ENCODE results near the gene PPP1R14C. TPM values are rescaled to one million over a fixed set of nuclear protein-coding genes. Genes with fewer than 3 reads are reported as not detected.
"Not testable (repeated sequence)": the region's sequence is repeated elsewhere in the genome, so short reads cannot be mapped to it uniquely, and the experiment has no call there.

The PPP1R14C gene
- total RNA-seq, 2 experiments from 2014 or later: not detected

DNA sequence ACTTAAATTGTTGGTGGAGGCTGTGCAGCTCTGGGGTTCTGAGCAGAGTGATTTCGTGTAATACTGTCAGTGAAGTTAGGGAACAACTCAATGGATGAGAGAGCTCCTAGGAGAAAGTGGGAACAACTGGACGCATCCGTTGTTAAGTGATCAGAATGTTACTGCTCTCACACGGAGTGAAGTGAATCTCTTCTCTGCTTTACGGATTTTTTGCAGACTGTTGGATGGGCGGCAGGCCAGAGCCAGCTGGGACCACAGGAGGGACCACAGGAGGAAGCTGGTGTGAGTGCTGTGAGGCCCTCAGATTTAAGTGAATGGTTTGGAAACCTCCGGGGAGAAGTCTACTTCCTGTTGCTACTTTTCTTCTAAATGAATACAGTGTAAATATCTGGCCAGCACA, 23.7 kb upstream of the PPP1R14C start:
- H3K4me1 Mint-ChIP-seq (ENCODE audit: low read depth): peaks cover 8% of the 10 kb centered on the region
- H3K27ac Mint-ChIP-seq: no peak overlapping the region
- H3K4me3 Mint-ChIP-seq: no peak overlapping the region
- CTCF ChIA-PET: interaction anchor here (0.6 to 2.0 kb wide), 4 partner anchors 38 to 479 kb away, joined by 3 to 8 read pairs (median 3); no protein-coding TSS in a partner anchor
- intact Hi-C loops (cut with micrococcal nuclease): no loop called here
- no peaks in the 10 kb centered on the region for H3K9me3 Mint-ChIP-seq
- H3K36me3 Mint-ChIP-seq (ENCODE audit: low read depth): no peaks in the 10 kb centered on the region
- peaks cover 3% of the 10 kb centered on the region for H3K27me3 Mint-ChIP-seq (ENCODE audit: low read depth)
- DNase-seq: no peak

DNA sequence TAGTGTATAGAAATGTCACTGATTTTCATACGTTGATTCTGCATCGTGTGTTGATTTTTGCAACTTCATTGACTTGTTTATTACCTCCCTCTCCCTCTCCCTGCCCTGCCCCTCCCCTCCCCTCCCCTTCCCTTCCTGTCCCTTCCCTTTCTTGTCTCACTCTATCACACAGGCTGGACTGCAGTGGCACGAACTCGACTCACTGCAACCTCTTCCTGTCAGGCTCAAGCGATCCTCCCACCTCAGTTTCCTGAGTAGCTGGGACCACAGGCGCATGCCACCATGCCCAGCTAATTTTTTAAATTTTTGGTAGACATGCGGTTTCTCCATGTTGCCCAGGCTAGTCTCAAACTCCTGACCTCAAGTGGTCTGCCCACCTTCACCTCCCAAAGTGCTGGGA, 19.2 kb upstream of the PPP1R14C start:
- DNase-seq: no peak
- intact Hi-C loops (cut with micrococcal nuclease): no loop called here
- Mint-ChIP-seq H3K4me3 (no peak overlapping the region), H3K36me3 (ENCODE audit: low read depth) (no peaks in the 10 kb centered on the region), H3K9me3 (no peaks in the 10 kb centered on the region), H3K27me3 (ENCODE audit: low read depth) (peaks cover 6% of the 10 kb centered on the region), H3K27ac (no peak overlapping the region), H3K4me1 (ENCODE audit: low read depth) (peaks cover 8% of the 10 kb centered on the region)
- CTCF ChIA-PET: no interaction called here

DNA sequence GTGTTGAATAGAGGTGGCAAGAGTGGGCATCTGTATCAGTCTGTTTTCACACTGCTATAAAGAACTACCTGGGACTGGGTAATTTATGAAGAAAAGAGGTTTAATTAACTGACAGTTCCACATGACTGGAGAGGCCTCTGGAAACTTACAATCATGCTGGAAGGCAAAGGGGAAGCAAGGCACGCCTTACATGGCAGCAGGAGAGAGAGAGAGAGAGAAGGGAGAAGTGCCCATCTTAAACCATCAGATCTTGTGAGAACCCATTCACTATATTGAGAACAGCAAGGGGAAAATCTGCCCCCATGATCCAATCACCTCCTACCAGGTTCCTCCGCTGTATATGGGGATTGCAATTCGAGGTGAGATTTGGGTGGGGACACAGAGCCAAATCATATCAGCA, 18.6 kb upstream of the PPP1R14C start:
- Mint-ChIP-seq H3K4me3 (no peak overlapping the region), H3K9me3 (no peaks in the 10 kb centered on the region), H3K36me3 (ENCODE audit: low read depth) (no peaks in the 10 kb centered on the region), H3K27me3 (ENCODE audit: low read depth) (peaks cover 6% of the 10 kb centered on the region), H3K4me1 (ENCODE audit: low read depth) (peaks cover 4% of the 10 kb centered on the region), H3K27ac (no peak overlapping the region)
- DNase-seq: no peak
- intact Hi-C loops (cut with micrococcal nuclease): no loop called here
- CTCF ChIA-PET: no interaction called here

DNA sequence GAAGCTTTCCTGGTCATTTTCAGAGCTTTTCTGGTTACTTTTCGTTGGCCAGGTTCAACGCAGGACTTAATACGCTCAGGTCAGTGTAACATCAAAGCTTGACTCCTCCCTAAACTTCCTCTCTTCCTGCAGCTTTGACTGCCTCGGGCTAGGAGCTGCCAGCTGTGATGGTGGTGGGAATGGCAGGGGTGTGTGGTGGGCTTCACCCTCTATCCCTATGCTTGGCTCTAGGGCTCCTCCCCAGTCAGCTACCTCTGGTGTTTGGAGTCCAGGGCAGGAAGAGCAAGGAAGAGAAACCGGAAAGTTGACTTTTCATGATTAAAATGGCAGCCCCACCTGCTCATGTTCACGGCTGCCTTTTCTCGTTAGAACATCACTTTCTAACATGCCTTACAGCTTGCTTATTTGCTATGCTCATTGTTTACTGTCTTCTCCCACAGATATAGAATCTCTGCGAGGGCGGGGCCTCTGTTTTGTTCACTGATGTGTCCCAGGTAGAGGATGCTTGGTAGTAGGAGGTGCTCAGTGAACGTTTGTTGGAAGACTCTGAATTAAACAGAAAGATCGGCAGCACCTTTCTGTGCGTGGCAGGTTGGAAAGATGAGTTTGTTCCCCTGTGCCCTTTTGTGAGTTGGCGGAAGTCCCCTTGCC, 16.1 kb upstream of the PPP1R14C start:
- intact Hi-C loops (cut with micrococcal nuclease): no loop called here
- Mint-ChIP-seq H3K4me1 (ENCODE audit: low read depth) (no peaks in the 10 kb centered on the region), H3K4me3 (no peak overlapping the region), H3K9me3 (no peaks in the 10 kb centered on the region), H3K27ac (no peak overlapping the region), H3K27me3 (ENCODE audit: low read depth) (peaks cover 6% of the 10 kb centered on the region), H3K36me3 (ENCODE audit: low read depth) (no peaks in the 10 kb centered on the region)
- DNase-seq: no peak
- CTCF ChIA-PET: interaction anchor here (0.8 kb wide), 1 partner anchor 56 kb away, joined by 5 read pairs; no protein-coding TSS in a partner anchor

DNA sequence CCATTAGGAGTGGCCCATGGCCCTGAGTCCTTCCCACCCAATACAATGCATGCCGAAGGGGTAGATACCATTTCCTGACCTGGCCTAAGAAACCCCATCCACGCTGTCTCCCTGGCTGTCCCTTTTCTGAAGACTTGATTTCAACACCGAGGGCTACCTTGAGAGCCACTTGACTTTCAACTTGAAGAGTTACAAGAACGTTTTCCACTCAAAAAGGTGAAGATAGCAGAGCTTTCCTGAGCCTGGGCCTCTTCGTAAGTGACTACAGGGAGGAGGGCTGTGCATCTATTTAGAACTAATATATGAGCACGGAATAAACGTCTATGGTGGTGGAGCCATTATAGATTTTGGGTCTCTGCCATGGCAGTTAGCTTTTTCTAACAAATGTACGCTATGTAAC, 14.4 kb upstream of the PPP1R14C start:
- Mint-ChIP-seq H3K27ac (no peak overlapping the region), H3K4me3 (no peak overlapping the region)
- CTCF ChIA-PET: interaction anchor here (0.6 kb wide), 2 partner anchors 46 to 58 kb away, joined by 3 read pairs; no protein-coding TSS in a partner anchor

DNA sequence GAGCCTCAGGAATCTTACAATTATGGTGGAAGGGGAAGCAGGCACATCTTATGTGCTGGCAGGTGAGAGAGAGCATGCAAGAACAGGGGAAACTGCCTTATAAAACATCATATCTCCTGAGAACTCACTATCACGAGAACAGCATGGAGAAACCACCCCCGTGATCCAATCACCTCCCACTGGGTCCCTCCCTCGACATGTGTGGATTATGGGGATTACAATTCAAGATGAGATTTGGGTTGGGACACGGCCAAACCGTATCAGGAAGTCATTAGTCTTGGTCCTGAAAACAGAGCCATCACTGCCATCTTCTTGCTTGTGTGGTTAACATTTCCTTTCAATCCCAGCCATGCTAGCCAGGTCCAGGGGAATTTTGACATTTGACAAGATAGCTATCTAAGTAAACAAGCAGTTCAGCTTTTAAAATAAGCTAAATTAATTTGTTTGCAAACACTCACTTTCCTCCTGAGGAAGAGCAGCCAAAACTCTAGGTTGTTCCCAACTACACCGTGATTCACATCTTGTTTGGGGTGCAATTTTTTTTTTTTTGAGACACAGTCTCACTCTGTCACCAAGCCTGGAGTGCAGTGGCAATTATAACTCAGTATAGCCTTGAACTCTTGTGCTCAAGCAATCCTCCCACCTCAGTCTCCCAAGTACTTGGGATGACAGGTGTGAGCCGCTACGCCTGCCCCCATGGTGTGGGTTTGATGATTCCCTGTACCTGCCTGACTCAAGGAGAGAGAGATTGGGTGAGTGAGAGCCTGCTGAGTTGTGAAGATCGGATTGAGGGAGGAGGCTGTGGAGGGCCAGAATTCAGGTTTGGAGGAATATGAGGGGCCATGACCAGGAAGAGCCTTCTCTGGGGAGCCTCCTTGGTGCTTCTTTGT, 13.0 kb upstream of the PPP1R14C start:
- Mint-ChIP-seq H3K27ac (no peak overlapping the region), H3K4me1 (ENCODE audit: low read depth) (no peaks in the 10 kb centered on the region), H3K4me3 (no peak overlapping the region), H3K27me3 (ENCODE audit: low read depth) (peaks cover 2% of the 10 kb centered on the region), H3K36me3 (ENCODE audit: low read depth) (no peaks in the 10 kb centered on the region), H3K9me3 (no peaks in the 10 kb centered on the region)
- intact Hi-C loops (cut with micrococcal nuclease): no loop called here
- no peak for DNase-seq
- CTCF ChIA-PET: no interaction called here

More for the DNA sequence above, 14.4 kb upstream of the PPP1R14C start:
- DNase-seq: no peak
- H3K27me3 Mint-ChIP-seq (ENCODE audit: low read depth): peaks cover 6% of the 10 kb centered on the region
- no peaks in the 10 kb centered on the region for H3K9me3 Mint-ChIP-seq
- H3K4me1 Mint-ChIP-seq (ENCODE audit: low read depth): no peaks in the 10 kb centered on the region
- H3K36me3 Mint-ChIP-seq (ENCODE audit: low read depth): no peaks in the 10 kb centered on the region
- intact Hi-C loops (cut with micrococcal nuclease): no loop called here

DNA sequence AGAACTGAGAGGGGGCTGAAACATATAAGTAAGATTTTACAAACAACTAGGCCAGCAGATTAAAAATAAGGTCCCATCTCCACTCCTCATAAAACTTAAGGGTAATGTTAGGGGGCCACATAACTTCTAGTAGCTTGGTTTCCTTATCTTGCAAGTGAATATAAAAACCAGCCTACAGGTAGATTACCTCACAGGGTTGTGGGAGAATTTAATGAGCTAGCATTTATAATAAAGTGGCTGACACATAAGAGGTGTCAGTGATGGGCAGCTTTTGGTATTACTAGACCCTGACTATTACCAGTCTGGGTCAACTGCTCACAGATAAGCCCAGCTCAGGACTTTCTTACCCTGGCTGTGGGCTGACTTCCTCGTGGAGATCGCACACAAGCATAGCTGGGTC, 9.2 kb upstream of the PPP1R14C start:
- CTCF ChIA-PET: interaction anchor here (0.7 to 1.5 kb wide), 3 partner anchors 63 to 684 kb away, joined by 3 to 4 read pairs (median 3); no protein-coding TSS in a partner anchor
- Mint-ChIP-seq H3K4me3 (no peak overlapping the region), H3K4me1 (ENCODE audit: low read depth) (no peaks in the 10 kb centered on the region)

DNA sequence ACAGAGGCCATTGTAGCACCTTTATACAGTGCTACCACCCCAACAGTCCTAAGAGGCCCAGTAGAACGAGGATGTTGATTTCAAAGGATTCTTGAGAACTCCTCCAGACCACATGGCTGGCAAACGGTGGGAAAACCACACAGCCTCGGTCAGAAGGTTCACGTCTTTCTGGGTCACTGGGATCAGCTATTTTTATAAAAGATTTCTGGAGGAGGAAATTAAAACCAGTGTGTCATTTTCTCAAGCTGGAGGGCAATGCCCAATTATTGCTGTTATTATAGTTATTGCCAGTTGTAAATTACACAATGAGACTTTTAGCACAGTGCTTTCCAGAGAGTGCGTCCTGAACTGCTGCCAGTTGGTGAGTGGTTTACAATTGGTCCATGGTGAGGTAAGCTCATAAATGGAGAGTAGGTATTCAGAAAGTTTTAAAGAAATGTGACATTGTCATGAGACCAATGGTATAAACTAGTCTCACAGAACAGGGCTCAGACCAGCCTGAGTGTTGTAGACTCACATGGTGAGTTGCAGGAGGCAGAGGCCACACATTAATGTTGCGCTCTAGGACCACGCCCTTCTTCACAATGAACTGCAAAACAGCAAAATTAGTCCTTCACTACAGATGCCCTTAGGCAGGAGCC, 8.4 kb upstream of the PPP1R14C start:
- no peak overlapping the region for H3K27ac Mint-ChIP-seq
- intact Hi-C loops (cut with micrococcal nuclease): no loop called here
- CTCF ChIA-PET: interaction anchor here (1.1 to 1.5 kb wide), 2 partner anchors 261 to 683 kb away, joined by 3 to 4 read pairs; no protein-coding TSS in a partner anchor
- no peak overlapping the region for H3K4me3 Mint-ChIP-seq
- no peaks in the 10 kb centered on the region for H3K4me1 Mint-ChIP-seq (ENCODE audit: low read depth)
- no peak for DNase-seq
- H3K27me3 Mint-ChIP-seq (ENCODE audit: low read depth): peaks cover 15% of the 10 kb centered on the region
- no peaks in the 10 kb centered on the region for H3K36me3 Mint-ChIP-seq (ENCODE audit: low read depth)
- H3K9me3 Mint-ChIP-seq: peaks cover 4% of the 10 kb centered on the region

More for the DNA sequence above, 9.2 kb upstream of the PPP1R14C start:
- Mint-ChIP-seq H3K36me3 (ENCODE audit: low read depth) (no peaks in the 10 kb centered on the region), H3K27me3 (ENCODE audit: low read depth) (peaks cover 12% of the 10 kb centered on the region), H3K27ac (no peak overlapping the region), H3K9me3 (peaks cover 4% of the 10 kb centered on the region)
- intact Hi-C loops (cut with micrococcal nuclease): no loop called here
- DNase-seq: no peak

DNA sequence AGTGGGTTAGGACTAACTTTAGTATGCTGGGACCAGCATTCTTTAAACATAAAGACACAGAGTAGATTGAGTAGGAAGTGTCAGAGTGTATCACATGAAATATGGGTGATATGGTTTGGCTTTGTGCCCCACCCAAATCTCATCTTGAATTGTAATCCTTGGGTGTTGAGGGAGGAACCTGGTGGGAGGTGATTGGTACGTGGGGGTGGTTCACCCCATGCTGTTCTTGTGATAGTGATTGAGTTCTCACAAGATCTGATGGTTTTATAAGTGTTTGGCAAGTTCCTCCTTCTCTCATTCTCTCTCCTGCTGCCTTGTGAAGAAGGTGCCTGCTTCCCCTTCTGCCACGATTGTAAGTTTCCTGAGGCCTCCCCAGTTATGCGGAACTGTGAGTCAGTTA, 5.1 kb upstream of the PPP1R14C start:
- CTCF ChIA-PET; H3K27ac Mint-ChIP-seq; H3K9me3 Mint-ChIP-seq; H3K36me3 Mint-ChIP-seq (ENCODE audit: low read depth); intact Hi-C loops (cut with micrococcal nuclease); H3K4me1 Mint-ChIP-seq (ENCODE audit: low read depth); H3K4me3 Mint-ChIP-seq; DNase-seq: not testable (repeated sequence)
- H3K27me3 Mint-ChIP-seq (ENCODE audit: low read depth): peaks cover 42% of the 10 kb centered on the region

DNA sequence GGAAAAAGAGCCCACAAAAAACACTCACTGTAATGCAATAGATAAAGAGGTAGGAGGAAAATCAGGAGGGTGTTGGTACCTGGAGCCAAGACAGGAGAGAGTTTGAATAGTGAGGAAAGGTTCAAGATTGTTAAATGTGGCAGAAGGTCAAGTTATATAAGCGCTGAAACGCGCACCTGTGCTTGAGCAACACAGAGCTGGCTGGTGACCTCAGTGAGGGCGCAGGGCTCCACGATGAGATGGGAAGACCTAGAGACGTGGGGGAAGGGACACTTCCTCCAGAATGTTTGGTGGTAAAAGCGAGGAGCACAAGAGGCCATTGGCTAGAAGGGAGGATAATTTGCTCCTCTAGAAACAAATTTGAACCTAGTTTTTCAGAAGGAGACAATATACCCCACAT, 4.2 kb upstream of the PPP1R14C start:
- H3K9me3 Mint-ChIP-seq: peaks cover 4% of the 10 kb centered on the region
- H3K36me3 Mint-ChIP-seq (ENCODE audit: low read depth): no peaks in the 10 kb centered on the region
- no peak for DNase-seq
- CTCF ChIA-PET: no interaction called here
- intact Hi-C loops (cut with micrococcal nuclease): no loop called here
- H3K4me1 Mint-ChIP-seq (ENCODE audit: low read depth): peaks cover 5% of the 10 kb centered on the region
- H3K27me3 Mint-ChIP-seq (ENCODE audit: low read depth): peaks cover 45% of the 10 kb centered on the region
- no peak overlapping the region for H3K27ac Mint-ChIP-seq
- H3K4me3 Mint-ChIP-seq: no peak overlapping the region

DNA sequence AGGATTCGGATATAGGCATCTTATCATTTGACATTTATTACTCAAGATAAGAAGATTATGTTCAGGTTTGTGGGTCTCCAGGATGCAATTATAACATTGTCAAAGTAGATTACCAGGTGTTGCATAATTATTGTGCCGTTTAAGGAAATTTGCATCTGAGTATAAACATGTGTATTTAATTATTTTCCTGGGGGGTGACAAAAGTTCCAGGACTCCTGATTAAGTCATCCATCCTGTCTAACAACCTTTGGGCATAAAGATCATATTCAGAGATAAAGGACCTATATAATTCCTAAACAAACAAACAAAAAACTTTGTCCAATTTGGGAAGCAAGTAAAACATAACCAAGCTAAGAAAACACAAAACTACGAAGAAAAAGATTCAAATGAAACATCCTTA, 3.3 kb upstream of the PPP1R14C start:
- peaks cover 54% of the 10 kb centered on the region for H3K27me3 Mint-ChIP-seq (ENCODE audit: low read depth)

DNA sequence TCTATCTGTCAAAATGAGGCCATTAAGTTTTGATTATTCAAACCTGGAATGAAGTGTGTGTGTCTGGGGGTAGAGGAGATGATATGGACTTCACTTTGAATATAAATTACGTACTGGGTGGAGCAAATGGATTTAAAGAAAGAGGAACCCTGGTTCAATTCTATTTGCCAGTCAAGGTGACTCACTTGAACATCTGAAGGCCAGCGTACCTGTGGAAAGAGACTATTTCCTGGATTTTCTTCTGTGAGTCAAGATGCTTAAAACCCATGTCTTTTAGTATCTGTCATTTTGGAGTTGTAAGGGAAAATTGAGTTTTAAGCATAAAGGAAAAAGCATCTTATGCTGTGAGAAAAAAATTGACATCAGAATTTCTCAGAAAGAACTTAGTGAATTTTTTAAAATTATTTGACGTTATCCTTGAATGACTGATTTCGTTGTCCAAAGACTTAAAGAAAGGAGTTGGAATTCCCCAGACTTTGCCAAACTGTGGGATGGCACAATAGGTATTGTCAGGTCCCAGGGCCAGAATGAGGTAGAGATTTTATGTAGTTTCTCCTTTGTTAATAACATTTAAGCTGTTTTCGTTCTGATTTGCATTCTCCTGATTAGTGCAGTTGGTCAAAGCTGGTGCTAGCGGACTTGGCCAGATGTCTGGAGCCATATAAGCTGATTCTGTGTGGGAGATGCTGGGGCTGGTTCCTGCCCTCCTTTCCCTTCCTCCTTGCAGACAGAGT, 2.4 kb upstream of the PPP1R14C start:
- DNase-seq: no peak
- intact Hi-C loops (cut with micrococcal nuclease): no loop called here
- Mint-ChIP-seq H3K27ac (no peak overlapping the region), H3K9me3 (peaks cover 4% of the 10 kb centered on the region), H3K4me1 (ENCODE audit: low read depth) (peaks cover 10% of the 10 kb centered on the region), H3K4me3 (no peak overlapping the region), H3K36me3 (ENCODE audit: low read depth) (no peaks in the 10 kb centered on the region), H3K27me3 (ENCODE audit: low read depth) (peaks cover 61% of the 10 kb centered on the region)
- CTCF ChIA-PET: no interaction called here

More for the DNA sequence above, 3.3 kb upstream of the PPP1R14C start:
- intact Hi-C loops (cut with micrococcal nuclease): no loop called here
- H3K36me3 Mint-ChIP-seq (ENCODE audit: low read depth): no peaks in the 10 kb centered on the region
- H3K4me3 Mint-ChIP-seq: no peak overlapping the region
- no peak overlapping the region for H3K27ac Mint-ChIP-seq
- CTCF ChIA-PET: no interaction called here
- peaks cover 9% of the 10 kb centered on the region for H3K4me1 Mint-ChIP-seq (ENCODE audit: low read depth)
- DNase-seq: no peak
- peaks cover 4% of the 10 kb centered on the region for H3K9me3 Mint-ChIP-seq
